GM12801 (cell line): Measurements from ENCODE around the gene MOK.

Experiments
- TF ChIP-seq, protein P1 (sequence below): IDR thresholded peaks from one replicate; pipeline ENCODE4 v1.5.1; 2011; ENCODE audit warnings: control low read depth; ENCODE audit not compliant: insufficient read length; ENCODE audit errors: extremely low read depth

Gene MOK

GRCh38 chr14:102210421-102211042 lies 94.4 kb downstream of the MOK start:
- TF ChIP-seq, protein P1, sequence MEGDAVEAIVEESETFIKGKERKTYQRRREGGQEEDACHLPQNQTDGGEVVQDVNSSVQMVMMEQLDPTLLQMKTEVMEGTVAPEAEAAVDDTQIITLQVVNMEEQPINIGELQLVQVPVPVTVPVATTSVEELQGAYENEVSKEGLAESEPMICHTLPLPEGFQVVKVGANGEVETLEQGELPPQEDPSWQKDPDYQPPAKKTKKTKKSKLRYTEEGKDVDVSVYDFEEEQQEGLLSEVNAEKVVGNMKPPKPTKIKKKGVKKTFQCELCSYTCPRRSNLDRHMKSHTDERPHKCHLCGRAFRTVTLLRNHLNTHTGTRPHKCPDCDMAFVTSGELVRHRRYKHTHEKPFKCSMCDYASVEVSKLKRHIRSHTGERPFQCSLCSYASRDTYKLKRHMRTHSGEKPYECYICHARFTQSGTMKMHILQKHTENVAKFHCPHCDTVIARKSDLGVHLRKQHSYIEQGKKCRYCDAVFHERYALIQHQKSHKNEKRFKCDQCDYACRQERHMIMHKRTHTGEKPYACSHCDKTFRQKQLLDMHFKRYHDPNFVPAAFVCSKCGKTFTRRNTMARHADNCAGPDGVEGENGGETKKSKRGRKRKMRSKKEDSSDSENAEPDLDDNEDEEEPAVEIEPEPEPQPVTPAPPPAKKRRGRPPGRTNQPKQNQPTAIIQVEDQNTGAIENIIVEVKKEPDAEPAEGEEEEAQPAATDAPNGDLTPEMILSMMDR = no peak

DNA sequence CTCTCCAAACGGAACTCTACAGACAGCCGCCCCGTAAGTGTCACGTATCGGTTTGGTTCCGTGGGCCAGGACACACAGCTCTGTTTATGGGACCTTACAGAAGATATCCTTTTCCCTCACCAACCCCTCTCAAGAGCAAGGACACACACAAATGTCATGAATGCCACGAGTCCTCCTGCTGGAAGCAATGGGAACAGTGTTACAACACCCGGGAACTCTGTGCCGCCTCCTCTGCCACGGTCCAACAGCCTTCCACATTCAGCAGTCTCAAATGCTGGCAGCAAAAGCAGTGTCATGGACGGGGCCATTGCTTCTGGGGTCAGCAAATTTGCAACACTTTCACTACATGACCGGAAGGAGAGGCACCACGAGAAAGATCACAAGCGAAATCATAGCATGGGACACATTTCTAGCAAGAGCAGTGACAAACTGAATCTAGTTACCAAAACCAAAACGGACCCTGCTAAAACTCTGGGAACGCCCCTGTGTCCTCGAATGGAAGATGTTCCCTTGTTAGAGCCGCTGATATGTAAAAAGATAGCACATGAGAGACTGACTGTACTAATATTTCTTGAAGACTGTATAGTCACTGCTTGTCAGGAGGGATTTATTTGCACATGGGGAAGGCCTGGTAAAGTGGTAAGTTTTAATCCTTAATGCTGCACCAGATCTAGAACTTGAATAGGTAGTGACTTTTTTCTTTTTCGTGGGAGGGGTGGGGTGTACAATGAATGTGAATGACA lies 95.6 kb downstream of the MOK start:
- TF ChIP-seq, protein P1 = no peak

DNA sequence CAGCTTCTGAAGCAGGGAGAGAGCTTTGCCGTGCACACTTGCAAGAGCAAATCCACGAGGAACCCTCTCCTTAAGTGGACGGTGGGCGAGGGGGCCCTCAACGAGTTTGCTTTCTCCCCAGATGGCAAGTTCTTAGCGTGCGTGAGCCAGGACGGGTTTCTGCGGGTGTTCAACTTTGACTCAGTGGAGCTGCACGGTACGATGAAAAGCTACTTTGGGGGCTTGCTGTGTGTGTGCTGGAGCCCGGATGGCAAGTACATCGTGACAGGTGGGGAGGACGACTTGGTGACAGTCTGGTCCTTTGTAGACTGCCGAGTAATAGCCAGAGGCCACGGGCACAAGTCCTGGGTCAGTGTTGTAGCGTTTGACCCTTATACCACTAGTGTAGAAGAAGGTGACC lies 96.2 kb downstream of the MOK start:
- TF ChIP-seq, protein P1 = no peak

DNA sequence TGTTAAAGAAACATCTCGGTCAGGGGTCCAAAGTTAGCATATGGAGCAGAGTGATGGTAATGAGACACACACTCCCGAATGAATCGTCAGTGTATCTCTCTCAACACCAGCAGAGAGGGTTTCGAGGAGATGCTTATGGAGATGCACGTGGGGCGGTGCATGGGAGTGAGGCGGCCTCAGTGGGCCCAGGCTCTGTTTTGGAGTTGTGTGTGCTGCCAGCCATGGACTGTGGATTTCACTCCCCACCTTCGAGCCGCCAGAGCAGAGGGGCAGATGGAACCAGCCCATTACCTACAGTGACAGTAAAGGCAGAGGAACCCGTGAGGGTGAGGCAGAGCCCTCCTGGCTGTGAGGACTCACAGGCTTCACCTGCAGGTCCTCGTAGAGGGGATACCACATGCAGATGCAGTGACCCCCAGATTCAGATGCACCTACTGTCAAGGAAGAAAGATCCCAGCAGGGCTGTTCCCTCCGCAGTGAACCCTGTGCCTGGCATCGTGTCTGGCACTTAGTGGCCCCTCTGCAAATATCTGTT lies 97.1 kb downstream of the MOK start:
- TF ChIP-seq, protein P1 = no peak

DNA sequence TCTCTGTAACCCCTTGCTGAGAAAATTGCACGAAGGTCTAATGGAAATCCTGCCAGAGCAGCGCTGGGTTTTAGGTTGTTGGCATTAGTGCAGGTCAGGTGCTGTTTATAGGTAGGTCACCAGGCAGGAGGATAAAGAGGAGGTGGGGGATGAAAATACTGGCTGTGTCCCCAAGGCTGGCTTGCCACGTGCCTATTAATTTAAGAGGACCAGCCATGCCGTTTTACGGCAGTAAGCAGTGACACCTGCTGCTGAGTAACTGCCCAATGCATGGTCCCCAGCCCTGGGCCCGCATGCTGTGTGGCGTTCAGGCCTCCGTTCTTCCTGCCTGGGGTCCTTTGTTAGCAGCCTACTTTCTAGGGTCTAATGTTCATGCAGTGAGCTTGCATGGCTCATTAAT lies 98.0 kb downstream of the MOK start:
- TF ChIP-seq, protein P1 = no peak

DNA sequence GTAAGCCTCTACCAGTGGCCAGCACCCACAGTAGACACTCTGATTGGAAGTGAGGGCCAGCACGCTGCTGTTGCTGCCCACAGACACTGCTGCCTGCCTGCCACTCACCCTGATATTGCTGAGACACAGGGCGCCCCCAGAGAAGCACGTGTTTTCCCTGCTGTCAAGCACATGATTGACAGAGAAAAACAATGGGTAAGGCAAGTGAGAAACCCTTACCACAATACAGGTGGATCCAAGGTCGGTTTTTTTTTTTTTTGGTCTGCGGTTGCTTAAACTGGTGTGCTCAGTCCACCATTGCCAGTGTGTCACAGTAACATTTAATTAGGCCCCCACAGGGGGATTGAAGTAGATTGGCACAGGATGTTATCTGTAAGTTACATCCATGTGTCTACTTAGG lies 99.4 kb downstream of the MOK start:
- TF ChIP-seq, protein P1 = no peak

DNA sequence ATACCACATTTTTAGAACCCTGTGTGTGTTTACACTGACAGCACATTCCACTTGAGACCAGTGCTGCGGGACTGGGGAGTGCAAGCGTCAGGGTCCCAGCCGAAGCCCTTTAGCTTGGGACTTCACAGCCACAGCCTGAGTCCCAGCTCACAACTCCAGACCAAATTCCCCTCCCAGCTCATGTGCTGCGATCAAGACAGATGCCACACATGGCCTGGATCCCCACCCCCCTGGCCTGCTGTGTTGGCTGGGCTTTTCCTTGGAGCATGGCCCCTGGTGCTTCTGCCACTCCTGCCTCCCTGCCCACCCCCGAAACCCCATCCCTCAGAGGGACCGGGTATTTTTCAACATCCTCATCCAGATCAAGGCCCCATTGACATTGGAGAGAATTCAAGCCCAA lies 101.6 kb downstream of the MOK start:
- TF ChIP-seq, protein P1 = no peak
